H54 (cell line): ENCODE results near the gene TRMO.

ENCODE experiments used
- DNase-seq: peaks from one replicate; pipeline ENCODE4 v3.0.0; 2011; ENCODE audit warnings: low spot score, mixed read lengths; ENCODE audit not compliant: insufficient read length
- FAIRE-seq: peaks from 3 replicates; lab custom pipeline; 2011; peaks lifted over from hg19 to GRCh38; lab: Jason Lieb, UNC
- POLR2A ChIP-seq: IDR thresholded peaks from 2 replicates; pipeline ENCODE4 v1.6.1; 2011; ENCODE audit warnings: low read depth, mild to moderate bottlenecking, low read length

TRMO gene

DNA sequence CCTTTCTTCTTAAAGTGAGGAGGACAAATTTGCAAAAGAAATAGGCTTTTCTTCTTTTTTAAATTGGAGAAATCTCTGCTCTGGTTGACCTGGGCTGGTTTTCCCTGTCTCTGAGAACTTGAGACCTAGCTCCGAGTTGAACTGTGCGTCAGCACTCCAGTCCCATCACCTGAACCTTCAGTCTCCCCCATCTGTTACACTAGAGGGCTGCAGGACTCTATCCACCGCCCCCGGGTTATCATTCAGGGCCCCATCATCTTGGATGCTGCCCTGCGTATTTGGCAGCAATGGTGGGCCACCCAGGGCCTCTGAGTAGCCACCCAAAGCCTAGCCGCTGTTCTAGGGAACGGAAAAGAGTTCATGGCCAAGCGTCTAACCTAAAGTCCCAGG is 66.8 kb downstream of the TRMO start:
- no peak for FAIRE-seq

DNA sequence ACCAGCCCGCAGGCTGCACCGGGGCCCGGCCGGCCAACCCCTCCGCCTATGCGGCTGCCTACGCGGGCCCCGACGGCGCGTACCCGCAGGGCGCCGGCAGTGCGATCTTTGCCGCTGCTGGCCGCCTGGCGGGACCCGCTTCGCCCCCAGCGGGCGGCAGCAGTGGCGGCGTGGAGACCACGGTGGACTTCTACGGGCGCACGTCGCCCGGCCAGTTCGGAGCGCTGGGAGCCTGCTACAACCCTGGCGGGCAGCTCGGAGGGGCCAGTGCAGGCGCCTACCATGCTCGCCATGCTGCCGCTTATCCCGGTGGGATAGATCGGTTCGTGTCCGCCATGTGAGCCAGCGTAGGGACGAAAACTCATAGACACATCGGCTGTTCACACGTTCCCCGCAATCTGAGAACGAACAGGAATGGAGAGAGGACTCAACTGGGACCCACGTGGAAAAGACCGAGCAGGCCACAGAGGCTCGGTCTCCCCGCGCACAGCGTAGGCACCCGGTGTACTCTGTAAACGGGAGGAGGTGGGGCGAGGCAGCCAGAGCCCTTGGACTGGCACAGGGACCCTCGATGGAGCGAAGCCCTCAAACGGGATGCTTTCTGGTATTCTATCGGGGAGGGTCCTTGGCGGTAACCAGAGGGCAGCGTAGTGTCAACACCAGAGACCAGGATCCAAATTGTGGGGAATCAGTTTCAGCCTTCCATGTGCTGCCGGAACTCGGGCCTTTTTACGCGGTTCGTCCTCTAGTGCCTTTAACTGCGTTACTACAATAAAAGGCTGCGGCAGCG is 67.4 kb downstream of the TRMO start:
- no peak for DNase-seq
- FAIRE-seq: no peak

More for the DNA sequence above, 66.8 kb downstream of the TRMO start:
- no peak for TF ChIP-seq POLR2A
- no peak for DNase-seq

More for the DNA sequence above, 67.4 kb downstream of the TRMO start:
- TF ChIP-seq POLR2A: no peak
